H1 (cell line): ENCODE data around the gene FNDC7. TPM values are rescaled to one million over a fixed set of nuclear protein-coding genes. Genes with fewer than 3 reads are reported as not detected.

Experiments
- CTCF ChIA-PET: fragments of 300-600 bp; sonication (Branson Sonifier 250); formaldehyde crosslinking; loops from one replicate; lab custom pipeline; 2021; ENCODE audit not compliant: partially characterized antibody; lab: Charles Lee
- POLR2A ChIA-PET: fragments of 300-600 bp; sonication (Branson Sonifier 250); formaldehyde crosslinking; loops from one replicate; lab custom pipeline; 2021; ENCODE audit warnings: inconsistent platforms; ENCODE audit not compliant: partially characterized antibody; lab: Charles Lee
- DNase-seq, 2 experiments: peaks; one replicate each; pipeline versions ENCODE4 v3.0.0 to v3.0.0-alpha.2; 2010 to 2022; ENCODE audit warnings: low spot score in 2 of 2, low read depth in 1 of 2, mixed read lengths in 1 of 2
- FAIRE-seq: peaks from 2 replicates; lab custom pipeline; 2011; peaks lifted over from hg19 to GRCh38; lab: Jason Lieb, UNC
- H2AFZ ChIP-seq: 2 replicates; pipeline ENCODE4 v1.8.1; 2012; ENCODE audit warnings: low read length, inconsistent platforms
- H2AK5ac ChIP-seq: 2 replicates; pipeline ENCODE4 v1.6.1; 2013; ENCODE audit warnings: low read depth, low read length
- H2BK120ac ChIP-seq: replicated peaks from 2 replicates; pipeline ENCODE3; 2013; ENCODE audit warnings: low read depth, low read length, inconsistent platforms
- H2BK12ac ChIP-seq: 2 replicates; pipeline ENCODE4 v1.6.1; 2013; ENCODE audit warnings: low read depth, low read length
- H2BK15ac ChIP-seq: 2 replicates; pipeline ENCODE4 v1.6.1; 2013; ENCODE audit warnings: low read length
- H2BK20ac ChIP-seq: 2 replicates; pipeline ENCODE4 v1.6.1; 2013; ENCODE audit warnings: low read length
- H2BK5ac ChIP-seq: 2 replicates; pipeline ENCODE4 v1.6.1; 2013; ENCODE audit warnings: low read depth, low read length
- H3K14ac ChIP-seq: 2 replicates; pipeline ENCODE4 v1.6.1; 2013; ENCODE audit warnings: inconsistent platforms; ENCODE audit not compliant: insufficient read length
- H3K18ac ChIP-seq: 2 replicates; pipeline ENCODE4 v1.6.1; 2013; ENCODE audit warnings: low read length; ENCODE audit errors: extremely low read depth
- H3K23ac ChIP-seq: 2 replicates; pipeline ENCODE4 v1.6.1; 2013; ENCODE audit warnings: inconsistent platforms; ENCODE audit not compliant: insufficient read length
- H3K23me2 ChIP-seq: 2 replicates; pipeline ENCODE4 v1.6.1; 2013; ENCODE audit warnings: low read depth, low read length
- H3K27ac ChIP-seq: 2 replicates; pipeline ENCODE4 v1.6.1; 2011; ENCODE audit warnings: low read depth, low read length, inconsistent platforms
- H3K27me3 ChIP-seq, 4 experiments: replicated peaks in 1 of 4; 1 replicate in 1 of 4; 2 replicates in 3 of 4; pipeline versions ENCODE4 v1.6.1 to v1.8.1; 2011 to 2013; ENCODE audit warnings: low read length in 3 of 4, mild to moderate bottlenecking in 3 of 4, inconsistent platforms in 2 of 4, mixed read lengths in 2 of 4, moderate library complexity in 1 of 4; ENCODE audit not compliant: control insufficient read depth in 3 of 4, insufficient read depth in 3 of 4; ENCODE audit errors: extremely low read depth in 1 of 4
- H3K36me3 ChIP-seq, 4 experiments: 2 replicates each; pipeline versions ENCODE4 v1.6.1 to v1.8.1; 2011 to 2013; ENCODE audit warnings: mild to moderate bottlenecking in 4 of 4, low read length in 3 of 4, moderate library complexity in 2 of 4, control low read depth in 1 of 4, inconsistent platforms in 1 of 4; ENCODE audit not compliant: insufficient read depth in 4 of 4, control insufficient read depth in 2 of 4
- H3K4ac ChIP-seq: replicated peaks from 2 replicates; pipeline ENCODE3; 2013; ENCODE audit warnings: low read length, low read depth, mixed read lengths, inconsistent platforms; ENCODE audit not compliant: insufficient read length
- H3K4me1 ChIP-seq, 4 experiments: replicated peaks in 1 of 4; 1 replicate in 1 of 4; 2 replicates in 3 of 4; pipeline versions ENCODE4 v1.6.1 to v1.8.1; 2011 to 2013; ENCODE audit warnings: low read length in 3 of 4, inconsistent platforms in 2 of 4, mixed read lengths in 1 of 4; ENCODE audit not compliant: insufficient read depth in 4 of 4, control insufficient read depth in 3 of 4
- H3K4me2 ChIP-seq, 2 experiments: 2 replicates each; pipeline versions ENCODE4 v1.6.1 to v1.8.1; 2011 to 2013; ENCODE audit warnings: low read depth in 2 of 2, low read length in 2 of 2, control low read depth in 1 of 2, inconsistent platforms in 1 of 2, mild to moderate bottlenecking in 1 of 2; ENCODE audit not compliant: insufficient read depth in 1 of 2
- H3K4me3 ChIP-seq, 4 experiments: fragments of 200-600, 300-600 bp in 1 of 4; sonication (generic), shearing (Covaris generic), sonication (Bioruptor Twin) in 1 of 4; 2 replicates each; pipeline versions ENCODE4 v1.5.1 to v1.8.1; 2011 to 2016; ENCODE audit warnings: low read length in 4 of 4, low read depth in 3 of 4, control low read depth in 2 of 4, inconsistent platforms in 2 of 4, mild to moderate bottlenecking in 2 of 4, mixed read lengths in 1 of 4, moderate library complexity in 1 of 4; ENCODE audit not compliant: insufficient read depth in 2 of 4; ENCODE audit errors: extremely low read depth in 1 of 4
- H3K56ac ChIP-seq: replicated peaks from 2 replicates; pipeline ENCODE3; 2013; ENCODE audit warnings: low read depth, mild to moderate bottlenecking, mixed read lengths, low read length, inconsistent platforms; ENCODE audit not compliant: insufficient read length
- H3K79me1 ChIP-seq: 2 replicates; pipeline ENCODE4 v1.6.1; 2013; ENCODE audit warnings: low read depth, low read length, control low read depth
- H3K79me2 ChIP-seq, 2 experiments: 2 replicates each; pipeline versions ENCODE4 v1.6.1 to v1.8.1; 2012 to 2013; ENCODE audit warnings: low read length in 2 of 2, mild to moderate bottlenecking in 2 of 2, inconsistent platforms in 1 of 2; ENCODE audit not compliant: insufficient read depth in 2 of 2, control insufficient read depth in 1 of 2
- H3K9ac ChIP-seq, 4 experiments: replicated peaks in 1 of 4; 1 replicate in 1 of 4; 2 replicates in 3 of 4; pipeline versions ENCODE4 v1.6.1 to v1.8.1; 2011 to 2013; ENCODE audit warnings: low read depth in 3 of 4, low read length in 3 of 4, control low read depth in 2 of 4, mild to moderate bottlenecking in 2 of 4, moderate library complexity in 2 of 4, inconsistent platforms in 1 of 4; ENCODE audit errors: extremely low read depth in 1 of 4
- H3K9me3 ChIP-seq, 2 experiments: 2 replicates each; pipeline versions ENCODE4 v1.6.1 to v1.8.1; 2012 to 2013; ENCODE audit warnings: mild to moderate bottlenecking in 2 of 2, moderate library complexity in 2 of 2, control low read depth in 1 of 2, inconsistent platforms in 1 of 2, low read depth in 1 of 2, low read length in 1 of 2, mixed read lengths in 1 of 2; ENCODE audit not compliant: insufficient read depth in 2 of 2
- H4K20me1 ChIP-seq, 2 experiments: replicated peaks in 1 of 2; 2 replicates each; pipeline versions ENCODE3 to v1.8.1; 2011 to 2013; ENCODE audit warnings: inconsistent platforms in 2 of 2, low read length in 2 of 2, mild to moderate bottlenecking in 1 of 2; ENCODE audit not compliant: insufficient read depth in 2 of 2, control insufficient read depth in 1 of 2
- H4K5ac ChIP-seq: 2 replicates; pipeline ENCODE4 v1.6.1; 2013; ENCODE audit warnings: low read length, low read depth, mixed read lengths, inconsistent platforms; ENCODE audit not compliant: insufficient read length
- H4K8ac ChIP-seq: 2 replicates; pipeline ENCODE4 v1.8.0; 2013; ENCODE audit warnings: mild to moderate bottlenecking, moderate library complexity, low read length, inconsistent platforms; ENCODE audit not compliant: insufficient read depth; ENCODE audit errors: extremely low read depth
- H4K91ac ChIP-seq: replicated peaks from 2 replicates; pipeline ENCODE3; 2013; ENCODE audit warnings: low read length, mixed read lengths, inconsistent platforms; ENCODE audit not compliant: insufficient read length
- ASH2L ChIP-seq: fragments of 200-600, 300-600 bp; sonication (generic); IDR thresholded peaks from one replicate; pipeline ENCODE4 v1.7.1; 2017; ENCODE audit warnings: low read length
- BRCA1 ChIP-seq: IDR thresholded peaks from 2 replicates; pipeline ENCODE4 v1.6.1; 2012; ENCODE audit warnings: low read depth, low read length, improper control_type of control experiment
- KDM1A ChIP-seq: fragments of 200-600, 300-600 bp; sonication (generic); IDR thresholded peaks from 2 replicates; pipeline ENCODE4 v1.7.1; 2016; ENCODE audit warnings: mild to moderate bottlenecking, low read length, borderline replicate concordance
- KDM5A ChIP-seq: fragments of 200-600 bp; IDR thresholded peaks from 2 replicates; pipeline ENCODE4 v1.7.1; 2012; ENCODE audit warnings: mild to moderate bottlenecking, low read length, inconsistent platforms, mixed read lengths
- SIRT6 ChIP-seq: IDR thresholded peaks from one replicate; pipeline ENCODE4 v1.7.1; 2012; ENCODE audit warnings: low read length, inconsistent platforms
- SP2 ChIP-seq: IDR thresholded peaks from 2 replicates; pipeline ENCODE4 v1.6.1; 2012; ENCODE audit warnings: mild to moderate bottlenecking, low read length, inconsistent platforms
- SP4 ChIP-seq: IDR thresholded peaks from 2 replicates; pipeline ENCODE4 v1.6.1; 2012; ENCODE audit warnings: low read length, inconsistent platforms
- WGBS, 2 experiments: shearing (Covaris generic) in 1 of 2; methylation state at CpG; one replicate each; pipeline versions ENCODE4 v1.1.6 to v1.1.7; 2013 to 2015; ENCODE audit warnings: low lambda C conversion rate in 2 of 2, mixed read lengths in 2 of 2, inconsistent platforms in 1 of 2, low coverage in 1 of 2, missing lambda C conversion rate in 1 of 2; ENCODE audit not compliant: insufficient replicate concordance in 2 of 2, insufficient coverage in 1 of 2, insufficient read length in 1 of 2; ENCODE audit errors: extremely low coverage in 1 of 2, missing lambda C conversion rate in 1 of 2; 5-methylcytosine and 5-hydroxymethylcytosine counted together
- polyA plus RNA-seq, 7 experiments: library from polyadenylated mRNA; depleted of rRNA in 3 of 7; stranded (reverse) in 5 of 7; unstranded in 2 of 7; fragments of >200 nt in 5 of 7; fragments of 200-250 nt in 2 of 7; gene quantifications; 1 replicate in 5 of 7; 2 replicates in 1 of 7; 4 replicates in 1 of 7; pipeline versions ENCODE4 v1.2.1 to v1.2.3, GENCODE V29; 2011 to 2013; ENCODE audit warnings: missing spikeins in 2 of 7, mixed read lengths in 2 of 7
- total RNA-seq: library from RNA; stranded (reverse); fragmentation: NEBNext Ultra II Directional; extraction: Animal tissue kit (Norgen Biotek cat#: 25700); gene quantifications from 2 replicates; pipeline ENCODE4 v1.2.1, GENCODE V29; 2021

The FNDC7 gene
- total and polyA plus RNA-seq, 2 of the 8 experiments (the other 6 are each of a cell fraction or from before 2014, with no cell fraction given) = 0.13 to 0.20 TPM

GRCh38 chr1:108785264-108785663 is 72.6 kb downstream of the FNDC7 start:
- Histone ChIP-seq H4K91ac (no peak overlapping the region), H3K36me3 (peaks cover 2 to 40% (median 18%) of the 10 kb centered on the region in 4 experiments; a peak in 5 of 8 replicates), H3K4me2 (no peak overlapping the region), H4K20me1 (no peaks in the 10 kb centered on the region), H3K14ac (no peak overlapping the region), H2BK5ac (no peak overlapping the region), H3K4me3 (no peak overlapping the region), H3K4ac (no peak overlapping the region), H3K23me2 (no peaks in the 10 kb centered on the region), H3K23ac (no peak overlapping the region), H4K8ac (no peak overlapping the region; the same call in 1 of the 2 replicates), H3K9ac (no peak overlapping the region), H4K5ac (no peak overlapping the region), H2BK20ac (no peak overlapping the region), H2AFZ (no peak overlapping the region), H3K9me3 (peaks cover 24 to 28% of the 10 kb centered on the region in 2 experiments), H2BK12ac (no peak overlapping the region), H2BK120ac (no peak overlapping the region), H3K27me3 (no peaks in the 10 kb centered on the region), H2AK5ac (no peak overlapping the region), H3K79me2 (no peaks in the 10 kb centered on the region), H3K27ac (no peak overlapping the region), H3K56ac (no peak overlapping the region), H2BK15ac (no peak overlapping the region), H3K79me1 (no peaks in the 10 kb centered on the region), H3K18ac (no peak overlapping the region), H3K4me1 (no peaks in the 10 kb centered on the region)
- FAIRE-seq = no peak
- 89% methylated on average over 6 of the region's 6 CpGs; no CpG with 5 or more reads in 1 of the 2 experiments for WGBS, 2 experiments
- POLR2A ChIA-PET = no interaction called here
- no peak for DNase-seq
- CTCF ChIA-PET = interaction anchor here (0.6 kb wide), 1 partner anchor 168 kb away, joined by 3 read pairs; no protein-coding TSS in a partner anchor
- TF ChIP-seq SP4 (no peak), SP2 (no peak), KDM1A (no peak), SIRT6 (no peak), KDM5A (no peak), ASH2L (no peak), BRCA1 (no peak)
